K562 (cell line): Measurements from ENCODE around the gene LCLAT1. TPM values are rescaled to one million over a fixed set of nuclear protein-coding genes. Genes with fewer than 3 reads are reported as not detected.

Experiments
- FOXP4 ChIP-seq: sonication (generic); formaldehyde crosslinking; IDR thresholded peaks from 2 replicates; pipeline ENCODE4 v1.8.0; 2022; ENCODE audit warnings: mild to moderate bottlenecking, missing genetic modification reagents, borderline replicate concordance
- GATAD2A ChIP-seq: fragments of 450-650 bp; IDR thresholded peaks from 2 replicates; pipeline ENCODE4 v1.6.1; 2017
- JUND ChIP-seq, 2 experiments: IDR thresholded peaks; 2 replicates in 1 of 2; 3 replicates in 1 of 2; pipeline ENCODE4 v1.6.1; 2011; ENCODE audit warnings: borderline replicate concordance in 2 of 2, low read depth in 2 of 2, low read length in 2 of 2, improper control_type of control experiment in 1 of 2, missing biosample characterization in 1 of 2, missing genetic modification characterization in 1 of 2, missing genetic modification reagents in 1 of 2
- MAX ChIP-seq: sonication (generic); formaldehyde crosslinking; IDR thresholded peaks from 2 replicates; pipeline ENCODE4 v1.9.0; 2022; ENCODE audit warnings: mild to moderate bottlenecking, missing genetic modification reagents
- RAD51 ChIP-seq: fragments of 450-650 bp; IDR thresholded peaks from 2 replicates; pipeline ENCODE4 v1.7.1; 2016; ENCODE audit warnings: low read depth, mild to moderate bottlenecking, borderline replicate concordance
- RFX7 ChIP-seq: fragments of 250-450 bp; sonication (Bioruptor Pico); IDR thresholded peaks from 2 replicates; pipeline ENCODE4 v1.5.1; 2021; ENCODE audit warnings: mild to moderate bottlenecking
- SRF ChIP-seq, 2 experiments: fragments of 250-450, 450-650 bp in 1 of 2; sonication (Bioruptor Pico) in 1 of 2; sonication (generic) in 1 of 2; formaldehyde crosslinking; IDR thresholded peaks; 2 replicates each; pipeline versions ENCODE4 v1.5.0 to v1.5.1; 2020 to 2022; ENCODE audit warnings: mild to moderate bottlenecking in 1 of 2, missing genetic modification reagents in 1 of 2
- UBTF ChIP-seq, 2 experiments: IDR thresholded peaks; 2 replicates each; pipeline ENCODE4 v1.6.1; 2012; ENCODE audit warnings: improper control_type of control experiment in 2 of 2, low read depth in 2 of 2, low read length in 2 of 2, borderline replicate concordance in 1 of 2
- WHSC1 ChIP-seq: IDR thresholded peaks from one replicate; pipeline ENCODE4 v1.6.1; 2012; ENCODE audit warnings: low read length, control low read depth, inconsistent platforms
- ZNF318 ChIP-seq, 2 experiments: fragments of 450-650 bp; IDR thresholded peaks; 2 replicates each; pipeline ENCODE4 v1.6.1; 2016; ENCODE audit warnings: mild to moderate bottlenecking in 2 of 2, borderline replicate concordance in 1 of 2, low read depth in 1 of 2, moderate library complexity in 1 of 2
- polyA plus RNA-seq, 8 experiments: library from polyadenylated mRNA; depleted of rRNA in 4 of 8; stranded (reverse) in 5 of 8; unstranded in 3 of 8; fragments of >200 nt; fragmentation: Nextera tagmentation in 2 of 8; fragmentation: Illumina TruSeq in 1 of 8; extraction: Ambion mirVana in 2 of 8; extraction: Trizol in 1 of 8; gene quantifications; 2 replicates each; pipeline versions ENCODE4 v1.2.1 to v1.2.3, GENCODE V29; 2011 to 2014; ENCODE audit warnings: inconsistent platforms in 1 of 8, missing spikeins in 1 of 8
- total RNA-seq, 7 experiments: library from RNA; depleted of rRNA in 6 of 7; stranded (reverse); fragments of >200 nt in 6 of 7; fragmentation: Illumina TruSeq in 2 of 7; extraction: Trizol in 2 of 7; gene quantifications; 2 replicates each; pipeline versions ENCODE4 v1.2.1 to v1.2.3, GENCODE V29; 2011 to 2021; ENCODE audit warnings: low replicate concordance in 1 of 7

The LCLAT1 gene
- total and polyA plus RNA-seq, 9 of the 15 experiments (the other 6 are each of a cell fraction or from before 2014, with no cell fraction given), result 8.9 to 63.3 (median 25.4) TPM

- TF ChIP-seq RFX7 (no peak), JUND (IDR thresholded peaks at IDR 0.05; ENCODE audit: borderline replicate concordance, low read depth, low read length) (no peak; the same call in 1 of the 2 replicates), JUND (tag; IDR thresholded peaks at IDR 0.05; ENCODE audit: borderline replicate concordance, low read depth, low read length) (no peak), ZNF318 (IDR thresholded peaks at IDR 0.05; ENCODE audit: borderline replicate concordance in 1 of 2, low read depth in 1 of 2) (no peak), MAX (CRISPR knock-in tag) (peak; percentile 97), RAD51 (no peak), SRF (CRISPR knock-in tag; IDR thresholded peaks at IDR 0.05) (peak in 1 of 2 experiments; percentile 30; a peak in 1 of 4 replicates), GATAD2A (no peak), FOXP4 (peak; percentile 95), WHSC1 (no peak), UBTF (IDR thresholded peaks at IDR 0.05; ENCODE audit: borderline replicate concordance in 1 of 2, low read depth in 2 of 2, low read length in 2 of 2) (0 out of 4 replicates have a peak, but pooled peaks of 1 of the 2 experiments have one; percentile 35)
These were observed at the start of gene LCLAT1 (continued) for GRCh38 chr2:30447149-30448045.
